Trophoblast cell (in vitro differentiated cells and primary cell): Measurements from ENCODE around the gene HEXIM1.

Experiments
- DNase-seq, 2 donors: peaks; one replicate each; pipeline ENCODE4 v3.0.0-alpha.2; 2016
- H2AFZ ChIP-seq: 2 replicates; pipeline ENCODE4 v1.6.1; 2013; ENCODE audit warnings: low read length, moderate library complexity, mild to moderate bottlenecking; ENCODE audit not compliant: insufficient read depth, poor library complexity
- H2AK5ac ChIP-seq: 2 replicates; pipeline ENCODE4 v1.6.1; 2013; ENCODE audit warnings: mild to moderate bottlenecking, low read length
- H2BK120ac ChIP-seq: 2 replicates; pipeline ENCODE4 v1.6.1; 2013; ENCODE audit warnings: low read length, mild to moderate bottlenecking, moderate library complexity; ENCODE audit not compliant: insufficient read depth, poor library complexity
- H2BK12ac ChIP-seq: 2 replicates; pipeline ENCODE4 v1.6.1; 2013; ENCODE audit warnings: mild to moderate bottlenecking, low read length, moderate library complexity
- H2BK5ac ChIP-seq: 2 replicates; pipeline ENCODE4 v1.6.1; 2013; ENCODE audit warnings: low read length, low read depth, moderate library complexity, mild to moderate bottlenecking; ENCODE audit not compliant: poor library complexity
- H3K14ac ChIP-seq: 2 replicates; pipeline ENCODE4 v1.6.1; 2013; ENCODE audit warnings: mild to moderate bottlenecking, low read length
- H3K18ac ChIP-seq: 2 replicates; pipeline ENCODE4 v1.6.1; 2013; ENCODE audit warnings: mild to moderate bottlenecking, low read length
- H3K23ac ChIP-seq: 2 replicates; pipeline ENCODE4 v1.6.1; 2013; ENCODE audit warnings: low read length
- H3K27ac ChIP-seq: 2 replicates; pipeline ENCODE4 v1.5.1; 2013; ENCODE audit warnings: low read depth, mild to moderate bottlenecking, inconsistent platforms, low read length, moderate library complexity
- H3K27me3 ChIP-seq: 2 replicates; pipeline ENCODE4 v1.6.1; 2013; ENCODE audit warnings: inconsistent platforms, mild to moderate bottlenecking, low read length, moderate library complexity; ENCODE audit not compliant: insufficient read depth
- H3K36me3 ChIP-seq, 2 experiments: 1 replicate in 1 of 2; 2 replicates in 1 of 2; pipeline ENCODE4 v1.6.1; 2013; ENCODE audit warnings: low read length in 2 of 2, mild to moderate bottlenecking in 2 of 2, moderate library complexity in 1 of 2; ENCODE audit not compliant: insufficient read depth in 2 of 2, control insufficient read depth in 1 of 2
- H3K4ac ChIP-seq: 2 replicates; pipeline ENCODE4 v1.6.1; 2013; ENCODE audit warnings: low read depth, mild to moderate bottlenecking, low read length, moderate library complexity
- H3K4me1 ChIP-seq, 2 experiments: 1 replicate in 1 of 2; 2 replicates in 1 of 2; pipeline ENCODE4 v1.6.1; 2013; ENCODE audit warnings: low read length in 2 of 2, mild to moderate bottlenecking in 2 of 2, moderate library complexity in 1 of 2; ENCODE audit not compliant: insufficient read depth in 2 of 2, control insufficient read depth in 1 of 2
- H3K4me2 ChIP-seq: 2 replicates; pipeline ENCODE4 v1.6.1; 2013; ENCODE audit warnings: inconsistent platforms, mild to moderate bottlenecking, low read length, moderate library complexity
- H3K4me3 ChIP-seq: 2 replicates; pipeline ENCODE4 v1.5.1; 2013; ENCODE audit warnings: mild to moderate bottlenecking, low read depth, low read length, inconsistent platforms
- H3K79me1 ChIP-seq: one replicate; pipeline ENCODE4 v1.6.1; 2013; ENCODE audit warnings: low read length
- H3K79me2 ChIP-seq: 2 replicates; pipeline ENCODE4 v1.6.1; 2013; ENCODE audit warnings: low read length, mild to moderate bottlenecking; ENCODE audit not compliant: control insufficient read depth, insufficient read depth, poor library complexity
- H3K9ac ChIP-seq: 2 replicates; pipeline ENCODE4 v1.6.1; 2013; ENCODE audit warnings: mild to moderate bottlenecking, low read length
- H3K9me3 ChIP-seq: 2 replicates; pipeline ENCODE4 v1.6.1; 2013; ENCODE audit warnings: low read depth, mild to moderate bottlenecking, control low read depth, inconsistent platforms, low read length; ENCODE audit not compliant: insufficient read depth
- H4K12ac ChIP-seq: 2 replicates; pipeline ENCODE4 v1.6.1; 2013; ENCODE audit warnings: low read depth, mild to moderate bottlenecking, low read length, moderate library complexity
- H4K8ac ChIP-seq: 2 replicates; pipeline ENCODE4 v1.6.1; 2013; ENCODE audit warnings: low read depth, mild to moderate bottlenecking, low read length, moderate library complexity
- H4K91ac ChIP-seq: one replicate; pipeline ENCODE4 v1.6.1; 2013; ENCODE audit warnings: low read depth, mild to moderate bottlenecking, low read length, moderate library complexity
- WGBS: extraction: QIAGEN DNeasy Blood & Tissue Kit; methylation state at CpG from one replicate; pipeline ENCODE4 v1.1.7; 2013; ENCODE audit warnings: missing lambda C conversion rate; ENCODE audit not compliant: insufficient read length, insufficient coverage; ENCODE audit errors: extremely low coverage; 5-methylcytosine and 5-hydroxymethylcytosine counted together

HEXIM1 gene

DNA sequence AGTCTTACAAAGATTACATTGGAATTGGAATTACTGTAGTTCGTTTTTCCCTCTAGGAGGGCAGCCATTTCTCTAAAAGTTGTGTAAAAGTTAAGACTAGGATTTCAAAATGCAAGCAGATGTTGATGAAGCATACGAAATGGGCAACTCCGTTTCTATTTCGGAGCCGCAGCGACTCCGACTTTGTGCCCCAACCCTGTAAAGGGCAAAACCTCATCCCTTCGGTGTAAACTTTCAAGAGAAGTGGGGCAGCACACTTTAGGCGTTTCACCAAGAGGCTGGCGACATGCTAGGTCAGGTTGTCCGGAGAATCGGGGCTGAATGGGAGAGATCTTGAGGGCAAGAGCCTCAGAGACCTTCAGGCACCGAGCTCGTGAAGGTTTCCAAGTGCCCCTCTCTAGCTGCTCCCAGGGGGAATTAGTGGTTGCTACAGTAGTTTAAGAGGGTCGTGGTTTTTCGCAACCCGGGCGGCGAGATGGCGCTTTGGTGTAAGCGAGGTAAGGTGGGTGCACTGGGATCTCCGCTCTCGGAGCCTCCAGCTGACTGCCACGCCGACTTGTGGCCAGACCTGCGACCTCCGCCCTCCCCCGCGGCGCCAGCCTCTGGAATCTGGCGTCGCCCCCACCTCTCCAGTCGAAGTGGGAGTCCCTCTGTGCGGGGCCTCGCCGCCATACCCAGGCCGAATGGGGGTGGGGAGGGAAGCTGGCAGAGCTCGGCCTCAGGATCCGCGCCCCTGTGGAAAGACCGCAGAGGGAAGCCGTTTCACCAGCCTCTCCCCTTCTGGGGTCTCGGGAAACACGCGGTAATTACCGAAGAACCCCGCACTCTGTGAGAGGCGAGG is 12.4 kb downstream of the HEXIM1 start:
- Histone ChIP-seq H2BK120ac (peak overlapping the region; percentile 99), H3K4ac (peak overlapping the region; percentile 98), H4K91ac (peak overlapping the region; percentile 100), H3K79me1 (peaks cover 19% of the 10 kb centered on the region), H3K4me1 (peaks cover 12 to 19% of the 10 kb centered on the region in 2 experiments), H2AK5ac (peak overlapping the region; percentile 99), H3K14ac (peak overlapping the region; percentile 99), H4K12ac (peak overlapping the region; percentile 99), H2BK5ac (peak overlapping the region; percentile 100), H3K9me3 (no peaks in the 10 kb centered on the region), H2BK12ac (no peak overlapping the region), H3K18ac (peak overlapping the region; percentile 98), H2AFZ (peak overlapping the region; percentile 78), H3K9ac (peak overlapping the region; percentile 94), H3K27ac (peak overlapping the region; percentile 99), H3K23ac (peak overlapping the region; percentile 71), H3K36me3 (no peaks in the 10 kb centered on the region), H3K79me2 (peaks cover 10% of the 10 kb centered on the region), H3K27me3 (no peaks in the 10 kb centered on the region), H3K4me3 (peak overlapping the region; percentile 94), H3K4me2 (peak overlapping the region; percentile 93), H4K8ac (peak overlapping the region; percentile 100)
- WGBS: no CpG with 5 or more reads among the region's 48 CpGs
- peak; percentile 30 to 48 for DNase-seq

DNA sequence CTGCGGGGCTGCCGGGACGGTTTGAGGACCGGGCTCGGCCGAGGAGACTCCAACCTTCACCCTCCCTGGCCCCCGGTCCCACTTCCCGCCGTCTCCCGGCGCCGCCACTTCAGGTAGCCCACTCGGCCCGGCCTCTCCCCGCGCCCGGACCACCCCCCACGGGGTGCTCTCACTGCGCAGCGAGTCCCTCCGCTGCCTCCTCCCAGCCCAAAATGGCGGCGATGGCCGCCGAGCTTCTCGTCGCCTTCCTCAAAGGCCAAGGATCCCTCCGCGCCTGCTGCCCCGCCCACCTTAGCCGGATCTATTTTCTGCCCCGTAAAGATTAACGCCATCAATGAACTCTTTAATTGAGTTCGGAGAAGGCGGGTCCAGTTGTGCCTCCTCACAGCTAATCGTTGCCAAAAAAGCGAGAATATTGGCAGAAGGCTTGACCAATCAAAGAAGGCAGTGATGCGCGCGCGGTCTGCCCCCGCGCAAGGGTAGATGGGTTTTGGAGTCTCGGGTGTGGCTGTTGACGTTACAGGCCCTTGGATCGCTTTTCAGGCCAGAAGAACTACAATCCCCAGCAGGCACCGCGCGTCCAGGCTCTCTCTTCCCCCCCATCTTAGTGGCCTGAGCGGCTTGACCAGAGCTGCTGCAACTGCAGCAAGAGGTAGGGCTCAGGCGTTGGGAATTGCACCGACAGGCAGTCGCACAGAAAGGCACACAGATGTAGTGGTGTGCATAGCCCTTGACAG is 13.2 kb downstream of the HEXIM1 start, which contains the start of gene HEXIM2:
HEXIM2 (plus strand) TSS at position 588 of the 737 bp plus-strand sequence. CDS start 919 bp downstream, outside the sequence.
- peak within 1 kb of the TSS; percentile 100 for H4K91ac ChIP-seq
- peak within 1 kb of the TSS; percentile 99 for H2AK5ac ChIP-seq
- no peak within 1 kb of the TSS for H3K23ac ChIP-seq
- no peak within 1 kb of the TSS for H2BK12ac ChIP-seq
- H3K4me3 ChIP-seq: peak within 1 kb of the TSS; percentile 94
- peak within 1 kb of the TSS; percentile 100 for H4K8ac ChIP-seq
- peak within 1 kb of the TSS; percentile 99 for H3K14ac ChIP-seq
- peak within 1 kb of the TSS; percentile 98 for H3K18ac ChIP-seq
- H3K4me1 ChIP-seq: peaks cover 8 to 14% of the 10 kb centered on the region in 2 experiments
- H3K4me2 ChIP-seq: peak within 1 kb of the TSS; percentile 93
- H2BK5ac ChIP-seq: peak within 1 kb of the TSS; percentile 100
- peak within 1 kb of the TSS; percentile 78 for H2AFZ ChIP-seq
- H3K9ac ChIP-seq: peak within 1 kb of the TSS; percentile 94
- H4K12ac ChIP-seq: peak within 1 kb of the TSS; percentile 99
- no peaks in the 10 kb centered on the region for H3K36me3 ChIP-seq
- peak within 1 kb of the TSS; percentile 99 for H3K27ac ChIP-seq
- WGBS: no CpG with 5 or more reads among the region's 53 CpGs
- peaks cover 17% of the 10 kb centered on the region for H3K79me1 ChIP-seq
- H3K79me2 ChIP-seq: peaks cover 10% of the 10 kb centered on the region
- H3K27me3 ChIP-seq: no peaks in the 10 kb centered on the region
- H3K9me3 ChIP-seq: no peaks in the 10 kb centered on the region
- peak within 1 kb of the TSS; percentile 99 for H2BK120ac ChIP-seq
- DNase-seq: peak; percentile 100
- H3K4ac ChIP-seq: peak within 1 kb of the TSS; percentile 98

DNA sequence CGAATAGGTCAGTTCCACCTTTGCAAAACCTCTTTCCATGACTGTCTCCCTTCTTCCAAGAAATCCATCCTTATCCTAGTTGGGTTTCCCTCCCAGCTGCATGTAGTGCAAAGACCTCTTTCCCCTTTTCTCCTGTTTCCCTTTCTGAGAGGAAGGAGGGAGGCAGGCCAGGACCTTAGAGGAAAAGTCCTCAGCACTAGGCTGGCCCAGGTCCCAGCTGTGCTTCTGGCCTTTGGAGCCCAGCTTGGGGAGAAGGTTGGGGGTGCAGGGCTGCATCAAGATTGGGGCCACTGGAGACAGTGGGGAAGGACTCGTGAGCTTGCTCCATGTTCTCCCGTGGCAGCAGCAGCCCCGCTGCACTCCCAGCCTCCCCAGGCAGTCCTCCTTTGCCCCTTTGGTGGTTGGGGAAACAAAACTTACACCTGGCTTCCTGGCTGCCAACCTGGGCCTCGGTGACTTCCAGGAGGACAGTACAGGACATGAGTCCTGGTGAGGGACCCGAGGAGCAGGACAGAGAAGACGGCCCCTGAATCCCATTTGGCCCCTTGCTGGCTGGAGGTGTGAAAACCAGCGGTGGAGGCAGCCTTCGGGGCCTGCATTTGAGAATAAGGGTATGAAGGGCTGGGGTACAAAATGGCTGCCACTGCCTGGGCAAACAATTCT is 13.9 kb downstream of the HEXIM1 start:
- H3K18ac ChIP-seq: peak overlapping the region; percentile 10
- peak overlapping the region; percentile 28 for H2BK120ac ChIP-seq
- peaks cover 17% of the 10 kb centered on the region for H3K79me1 ChIP-seq
- H3K23ac ChIP-seq: no peak overlapping the region
- H3K27ac ChIP-seq: no peak overlapping the region
- H2AFZ ChIP-seq: peak overlapping the region; percentile 24
- DNase-seq: no peak
- no CpG with 5 or more reads among the region's 9 CpGs for WGBS
- peak overlapping the region; percentile 31 for H4K12ac ChIP-seq
- H3K9ac ChIP-seq: peak overlapping the region; percentile 9
- peak overlapping the region; percentile 29 for H3K4me3 ChIP-seq
- H3K4ac ChIP-seq: peak overlapping the region; percentile 11
- peak overlapping the region; percentile 50 for H3K14ac ChIP-seq
- H3K36me3 ChIP-seq: no peaks in the 10 kb centered on the region
- H2AK5ac ChIP-seq: peak overlapping the region; percentile 60
- peak overlapping the region; percentile 54 for H3K4me2 ChIP-seq
- H2BK5ac ChIP-seq: peak overlapping the region; percentile 0
- H3K79me2 ChIP-seq: peaks cover 10% of the 10 kb centered on the region
- no peaks in the 10 kb centered on the region for H3K9me3 ChIP-seq
- peaks cover 8 to 14% of the 10 kb centered on the region in 2 experiments for H3K4me1 ChIP-seq
- peak overlapping the region; percentile 80 for H4K8ac ChIP-seq
- no peak overlapping the region for H2BK12ac ChIP-seq
- no peaks in the 10 kb centered on the region for H3K27me3 ChIP-seq
- peak overlapping the region; percentile 64 for H4K91ac ChIP-seq

DNA sequence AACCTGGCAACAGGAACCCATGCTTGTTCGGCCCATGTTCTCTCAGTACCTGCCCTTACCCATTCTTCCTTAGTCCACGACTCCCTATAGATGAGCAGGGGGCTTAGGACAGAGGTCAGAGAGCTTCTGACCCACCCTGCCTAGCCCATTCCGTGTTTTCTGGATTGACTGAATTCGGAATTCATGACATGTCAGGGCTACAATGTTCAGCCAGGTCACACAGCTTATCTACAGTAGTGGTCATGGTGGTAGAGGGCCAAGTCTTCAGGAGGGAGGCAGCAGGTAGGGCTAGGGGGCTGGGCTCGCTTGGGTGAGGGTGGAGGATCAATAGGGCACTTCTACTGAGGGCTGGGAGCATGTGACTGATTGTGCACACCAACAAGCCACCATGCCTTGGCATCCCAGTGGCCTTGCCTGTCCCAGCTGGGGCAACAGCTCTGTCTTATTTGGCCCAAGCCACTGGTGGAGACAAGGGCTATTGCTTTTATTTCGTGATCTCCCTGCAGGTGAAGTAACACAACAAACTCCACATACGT is 16.5 kb downstream of the HEXIM1 start:
- Histone ChIP-seq H2BK120ac (no peak overlapping the region), H3K9ac (no peak overlapping the region), H4K8ac (no peak overlapping the region), H4K91ac (peak overlapping the region; percentile 25), H3K4me1 (peaks cover 6% of the 10 kb centered on the region in 2 experiments), H3K36me3 (no peaks in the 10 kb centered on the region), H3K4me3 (no peak overlapping the region), H3K23ac (no peak overlapping the region), H2AK5ac (no peak overlapping the region), H2AFZ (no peak overlapping the region), H3K27me3 (no peaks in the 10 kb centered on the region), H3K4me2 (no peak overlapping the region), H3K27ac (no peak overlapping the region), H3K18ac (no peak overlapping the region), H3K9me3 (no peaks in the 10 kb centered on the region), H3K4ac (no peak overlapping the region), H2BK12ac (no peak overlapping the region), H2BK5ac (no peak overlapping the region), H4K12ac (no peak overlapping the region), H3K79me1 (peaks cover 15% of the 10 kb centered on the region), H3K79me2 (peaks cover 10% of the 10 kb centered on the region), H3K14ac (no peak overlapping the region)
- DNase-seq: peak in 1 of 2 donors; percentile 63
- no CpG with 5 or more reads among the region's 7 CpGs for WGBS
